Hematopoietic multipotent progenitor cell treated with erythropoietin and hydrocortisone succinate and interleukin-3 and kit ligand, for 8 days (in vitro differentiated cells): ENCODE data around the gene ECSCR.
A peak's percentile ranks its signal among the peaks of the same experiment; 100 is the strongest.

Source experiments
- DNase-seq: peaks from one replicate; pipeline ENCODE4 v3.0.0-alpha.2; 2015

Gene ECSCR

GRCh38 chr5:139473565-139473964, 11.0 kb upstream of the ECSCR start:
- DNase-seq, result peak; percentile 31

- DNase-seq, result no peak
Measured at GRCh38 chr5:139473105-139473504, 10.6 kb upstream of the ECSCR start.

GRCh38 chr5:139472386-139473030, 10.0 kb upstream of the ECSCR start:
- DNase-seq, result no peak

GRCh38 chr5:139470821-139471300, 8.3 kb upstream of the ECSCR start, which contains the start of gene SMIM33:
Gene SMIM33, plus strand, starts transcription at chr5:139471004. Its CDS starts 118 bp downstream, at chr5:139471122.
- peak; percentile 70 for DNase-seq

- no peak for DNase-seq
Measured at GRCh38 chr5:139468421-139468931, 5.9 kb upstream of the ECSCR start.

- no peak for DNase-seq
Measured at GRCh38 chr5:139461698-139462097, 845 bp downstream of the ECSCR start.

- DNase-seq, result no peak
Measured at GRCh38 chr5:139461176-139461575, 1.4 kb downstream of the ECSCR start.

- no peak for DNase-seq
Measured at GRCh38 chr5:139460455-139460854, 2.1 kb downstream of the ECSCR start.

- DNase-seq, result no peak
Measured at GRCh38 chr5:139459451-139459934, 3.0 kb downstream of the ECSCR start.

GRCh38 chr5:139458580-139459407, 3.7 kb downstream of the ECSCR start:
- DNase-seq, result no peak

- DNase-seq, result no peak
Measured at GRCh38 chr5:139457653-139458306, 4.8 kb downstream of the ECSCR start.

- no peak for DNase-seq
Measured at GRCh38 chr5:139457241-139457640, 5.3 kb downstream of the ECSCR start.

- no peak for DNase-seq
Measured at GRCh38 chr5:139456776-139457175, 5.8 kb downstream of the ECSCR start.

- DNase-seq, result no peak
Measured at GRCh38 chr5:139454568-139455290, 7.8 kb downstream of the ECSCR start.

- DNase-seq, result no peak
Measured at GRCh38 chr5:139453683-139454567, 8.6 kb downstream of the ECSCR start.

GRCh38 chr5:139451878-139452660, 10.5 kb downstream of the ECSCR start:
- DNase-seq, result no peak

GRCh38 chr5:139451176-139451575, 11.4 kb downstream of the ECSCR start:
- no peak for DNase-seq

GRCh38 chr5:139446956-139447779, 15.4 kb downstream of the ECSCR start:
- DNase-seq, result no peak

GRCh38 chr5:139445325-139446170, 17.0 kb downstream of the ECSCR start:
- no peak for DNase-seq
